Heart left ventricle (tissue), 16 donors: Measurements from ENCODE around the gene PDGFC. TPM values are rescaled to one million over a fixed set of nuclear protein-coding genes. Genes with fewer than 3 reads are reported as not detected.
A peak's percentile ranks its signal among the peaks of the same experiment; 100 is the strongest.

Experiments
- ATAC-seq, 4 donors: fragments of 200-7000 bp; cut with Tn5 transposase; one replicate each; pipeline ENCODE4 v1.9.1; 2020 to 2022; ENCODE audit warnings: moderate library complexity in 4 of 4, mild to moderate bottlenecking in 3 of 4, moderate number of reproducible peaks in 1 of 4
- DNase-seq, 5 donors: peaks; one replicate each; pipeline ENCODE4 v3.0.0-alpha.2; 2020
- H3K27ac ChIP-seq, 12 donors: fragments of 200-600 bp; sonication (generic) in 4 of 12; one replicate each; pipeline versions ENCODE4 v1.5.0 to v1.8.0; 2016 to 2022; ENCODE audit warnings: mild to moderate bottlenecking in 2 of 12
- H3K27me3 ChIP-seq, 9 donors: fragments of 200-600 bp; sonication (generic) in 2 of 9; one replicate each; pipeline versions ENCODE4 v1.5.1 to v1.8.0; 2016 to 2022; ENCODE audit warnings: mild to moderate bottlenecking in 3 of 9
- H3K36me3 ChIP-seq, 9 donors: fragments of 200-600 bp; sonication (generic) in 2 of 9; one replicate each; pipeline versions ENCODE4 v1.5.0 to v1.8.0; 2018 to 2022; ENCODE audit warnings: mild to moderate bottlenecking in 2 of 9
- H3K4me1 ChIP-seq, 12 donors: fragments of 200-600 bp; sonication (generic) in 4 of 12; one replicate each; pipeline versions ENCODE4 v1.5.0 to v1.8.0; 2016 to 2022; ENCODE audit warnings: mild to moderate bottlenecking in 3 of 12
- H3K4me3 ChIP-seq, 12 donors: fragments of 200-600 bp; sonication (generic) in 4 of 12; one replicate each; pipeline versions ENCODE4 v1.5.0 to v1.8.0; 2017 to 2022; ENCODE audit warnings: mild to moderate bottlenecking in 9 of 12, moderate library complexity in 4 of 12
- H3K9me3 ChIP-seq, 12 donors: fragments of 200-600 bp; sonication (generic) in 4 of 12; one replicate each; pipeline versions ENCODE4 v1.5.0 to v1.8.0; 2016 to 2022; ENCODE audit warnings: mild to moderate bottlenecking in 1 of 12
- POLR2A ChIP-seq, 2 donors: fragments of 450-650 bp; IDR thresholded peaks; one replicate each; pipeline ENCODE4 v1.6.1; 2017; ENCODE audit warnings: antibody characterized with exemption in 2 of 2, mild to moderate bottlenecking in 2 of 2, moderate library complexity in 2 of 2
- WGBS, 4 donors: extraction: QIAGEN DNeasy Blood & Tissue Kit in 2 of 4; methylation state at CpG; one replicate each; pipeline versions ENCODE4 v1.1.5 to v1.1.7; 2013 to 2018; 5-methylcytosine and 5-hydroxymethylcytosine counted together
- intact Hi-C, 10 donors: fragments of 100-400 bp; cut with DNase I; formaldehyde crosslinking; loops; one replicate each; pipeline versions ENCODE4 v1.11.1 to v1.14.2; 2022
- polyA plus RNA-seq, 2 donors: library from polyadenylated mRNA; stranded (reverse); fragments of 200-250 nt; gene quantifications; one replicate each; pipeline ENCODE4 v1.2.3, GENCODE V29; 2013
- total RNA-seq, 9 donors: library from RNA; depleted of rRNA in 2 of 9; stranded (reverse); fragments of >200 nt in 2 of 9; fragmentation: NEBNext Ultra II Directional in 3 of 9; extraction: Animal tissue kit (Norgen Biotek cat#: 25700) in 3 of 9; gene quantifications; one replicate each; pipeline versions ENCODE4 v1.1.0 to v1.2.4, GENCODE V29; 2016 to 2023
- TF ChIP-seq, protein P1 (sequence below), 12 donors: fragments of 200-600 bp; sonication (generic) in 4 of 12; IDR thresholded peaks; one replicate each; pipeline versions ENCODE4 v1.5.0 to v1.8.0; 2018 to 2022; ENCODE audit warnings: antibody characterized with exemption in 12 of 12, mild to moderate bottlenecking in 5 of 12
- donor health status: ischemic (EF 13 %, LVEDD 7.1; RV severe dilation, severe dysfunction).
- donor health status: healthy with polysubstance abuse.
- donor health status: DM: no; HTN: yes; CAD: no.
- donor health status: DM: no; HTN: no; CAD: no.
- donor health status: ischemic (EF 25% LVEDD 6.9; RV normal size, moderate dysfunction).
- donor health status: ischemic (EF 25% LVEDD 5.7; RV mildly dilated, moderate dysfunction).
- donor health status: healthy.
- donor health status: DM: yes; HTN: yes; CAD: no.
- donor health status: ischemic (EF 35%, LVEDD 5.7; RV mildly dilated, moderate dysfunction).
- donor health status: nonischemic (EF 11% LVEDD 7.7; RV severe dilation, severe dysfunction).
- donor health status: DM: yes; HTN: yes; CAD: no.
- donor health status: PGD.
- donor health status: ischemic (EF 29% LVEDD 5.4; RV normal size, mild dysfunction).
- donor health status: nonischemic (EF 23%, LVEDD 6.1; RV moderate dilation, normal function).

PDGFC gene
- total and polyA plus RNA-seq, 11 donors = 2.5 to 29.6 (median 12.2) TPM

DNA sequence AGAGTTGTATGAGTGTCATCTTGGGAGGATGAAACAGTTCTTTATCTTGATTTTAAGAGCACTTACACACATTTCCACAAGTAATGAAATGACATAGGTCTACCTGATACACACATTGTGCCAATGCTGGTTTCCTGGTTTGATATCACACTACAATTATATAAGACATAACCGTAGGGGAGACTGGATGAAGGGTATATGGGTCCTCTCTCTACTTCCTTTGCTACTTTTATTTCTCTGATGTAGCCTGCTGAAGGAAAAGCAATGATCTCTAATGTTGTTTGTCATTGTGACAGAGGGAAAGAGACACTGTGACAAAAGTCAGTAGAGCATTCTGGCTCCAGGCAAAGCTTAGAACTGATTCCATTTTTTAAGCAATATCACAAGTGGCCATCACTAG lies 238.0 kb downstream of the PDGFC start:
- H3K27me3 ChIP-seq = no peaks in the 10 kb centered on the region
- H3K36me3 ChIP-seq = no peaks in the 10 kb centered on the region
- H3K4me1 ChIP-seq = no peaks in the 10 kb centered on the region
- 74 to 91% (median 79%) methylated on average over 1 of the region's 1 CpG for WGBS, 4 donors
- intact Hi-C loops = no loop called here
- DNase-seq = no peak
- H3K4me3 ChIP-seq = no peak overlapping the region
- TF ChIP-seq, protein P1, sequence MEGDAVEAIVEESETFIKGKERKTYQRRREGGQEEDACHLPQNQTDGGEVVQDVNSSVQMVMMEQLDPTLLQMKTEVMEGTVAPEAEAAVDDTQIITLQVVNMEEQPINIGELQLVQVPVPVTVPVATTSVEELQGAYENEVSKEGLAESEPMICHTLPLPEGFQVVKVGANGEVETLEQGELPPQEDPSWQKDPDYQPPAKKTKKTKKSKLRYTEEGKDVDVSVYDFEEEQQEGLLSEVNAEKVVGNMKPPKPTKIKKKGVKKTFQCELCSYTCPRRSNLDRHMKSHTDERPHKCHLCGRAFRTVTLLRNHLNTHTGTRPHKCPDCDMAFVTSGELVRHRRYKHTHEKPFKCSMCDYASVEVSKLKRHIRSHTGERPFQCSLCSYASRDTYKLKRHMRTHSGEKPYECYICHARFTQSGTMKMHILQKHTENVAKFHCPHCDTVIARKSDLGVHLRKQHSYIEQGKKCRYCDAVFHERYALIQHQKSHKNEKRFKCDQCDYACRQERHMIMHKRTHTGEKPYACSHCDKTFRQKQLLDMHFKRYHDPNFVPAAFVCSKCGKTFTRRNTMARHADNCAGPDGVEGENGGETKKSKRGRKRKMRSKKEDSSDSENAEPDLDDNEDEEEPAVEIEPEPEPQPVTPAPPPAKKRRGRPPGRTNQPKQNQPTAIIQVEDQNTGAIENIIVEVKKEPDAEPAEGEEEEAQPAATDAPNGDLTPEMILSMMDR (IDR thresholded peaks at IDR 0.05) = no peak
- TF ChIP-seq POLR2A (IDR thresholded peaks at IDR 0.05) = no peak
- H3K9me3 ChIP-seq = peaks cover 0 to 34% (median 16%) of the 10 kb centered on the region in 12 donors
- H3K27ac ChIP-seq = no peak overlapping the region
- no peak for ATAC-seq

DNA sequence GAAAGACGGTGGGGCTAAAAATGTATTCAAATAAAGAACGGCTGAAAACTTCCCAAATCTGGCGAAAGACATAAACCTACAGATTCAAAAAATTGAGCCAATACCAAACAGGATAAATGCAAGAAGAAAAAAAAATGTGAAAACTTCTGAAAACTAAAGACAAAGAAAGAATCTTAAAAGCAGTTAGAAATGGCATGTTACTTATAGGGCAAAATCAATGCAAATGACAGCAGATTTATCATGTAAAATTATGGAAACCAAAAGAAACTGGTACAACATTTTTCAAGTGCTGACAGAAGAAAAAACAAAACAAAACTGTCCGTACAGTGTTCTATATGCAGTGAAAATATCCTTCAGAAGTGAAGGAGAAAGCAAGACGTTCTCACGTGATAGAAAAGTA lies 239.0 kb downstream of the PDGFC start:
- no peak overlapping the region for H3K4me3 ChIP-seq
- H3K36me3 ChIP-seq = no peaks in the 10 kb centered on the region
- no peak for TF ChIP-seq POLR2A (IDR thresholded peaks at IDR 0.05)
- TF ChIP-seq, protein P1 (IDR thresholded peaks at IDR 0.05) = no peak
- peaks cover 0 to 27% (median 15%) of the 10 kb centered on the region in 12 donors for H3K9me3 ChIP-seq
- intact Hi-C loops = no loop called here
- H3K27ac ChIP-seq = no peak overlapping the region
- DNase-seq (no peak), ATAC-seq (no peak)
- no peaks in the 10 kb centered on the region for H3K4me1 ChIP-seq
- 89 to 92% (median 91%) methylated on average over 6 of the region's 6 CpGs for WGBS, 4 donors
- H3K27me3 ChIP-seq = no peaks in the 10 kb centered on the region

DNA sequence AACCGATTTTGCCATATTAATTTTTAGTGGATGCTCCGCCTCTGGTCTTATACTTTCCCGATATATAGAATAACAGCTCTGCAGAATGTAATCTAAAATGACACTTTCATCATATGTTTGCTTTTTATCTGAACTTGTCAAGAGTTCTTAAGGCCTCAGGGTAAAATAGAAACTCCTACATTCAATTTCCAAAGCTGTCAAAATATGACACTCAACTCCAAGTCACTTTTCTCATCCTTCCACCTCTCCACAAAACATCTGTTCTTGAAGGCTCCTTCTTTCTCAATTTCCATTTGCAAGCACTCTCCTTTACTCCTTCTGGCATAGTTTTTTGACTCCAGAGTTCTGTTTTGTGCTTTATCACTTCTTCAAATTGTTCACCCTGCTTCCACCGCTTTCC lies 242.2 kb downstream of the PDGFC start:
- Histone ChIP-seq H3K4me1 (peaks cover 0 to 5% (median 0%) of the 10 kb centered on the region in 12 donors), H3K27me3 (no peaks in the 10 kb centered on the region), H3K27ac (no peak overlapping the region), H3K36me3 (no peaks in the 10 kb centered on the region), H3K4me3 (no peak overlapping the region), H3K9me3 (peaks cover 0 to 27% (median 14%) of the 10 kb centered on the region in 12 donors)
- no peak for ATAC-seq
- intact Hi-C loops = no loop called here
- DNase-seq = no peak
- 74 to 86% (median 79%) methylated on average over 4 of the region's 4 CpGs for WGBS, 4 donors
- TF ChIP-seq, protein P1 (IDR thresholded peaks at IDR 0.05) = no peak
- TF ChIP-seq POLR2A (IDR thresholded peaks at IDR 0.05) = no peak

DNA sequence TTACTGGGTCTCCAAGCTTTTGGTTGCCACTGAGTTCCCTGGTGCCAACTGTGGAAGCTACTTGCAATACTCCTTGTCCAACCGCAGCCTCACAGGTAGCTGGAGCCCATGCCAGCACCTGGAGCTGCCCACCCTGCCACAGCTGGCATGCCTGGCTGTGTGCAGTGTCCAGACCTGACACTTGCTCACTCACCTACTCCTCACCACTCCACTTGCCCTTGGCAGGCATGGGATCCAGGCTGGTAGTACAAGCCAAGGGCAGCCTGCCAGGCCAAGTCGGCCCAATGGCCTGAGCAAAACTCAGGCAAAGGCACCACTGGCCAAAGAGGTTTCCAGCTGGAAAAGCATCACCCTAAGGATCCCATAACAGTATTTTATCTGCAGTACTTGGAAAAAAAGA lies 246.3 kb downstream of the PDGFC start:
- Histone ChIP-seq H3K27ac (no peak overlapping the region), H3K9me3 (peaks cover 0 to 6% (median 0%) of the 10 kb centered on the region in 12 donors), H3K4me1 (peaks cover 0 to 5% (median 0%) of the 10 kb centered on the region in 12 donors), H3K4me3 (no peak overlapping the region), H3K27me3 (no peaks in the 10 kb centered on the region), H3K36me3 (no peaks in the 10 kb centered on the region)
- WGBS, 4 donors = 56 to 62% (median 60%) methylated on average over 1 to 2 of the region's 2 CpGs
- intact Hi-C loops = no loop called here
- DNase-seq (peak; percentile 25 to 78 (median 59)), ATAC-seq (peak in 3 of 4 donors; percentile 68 to 92 (median 83))
- TF ChIP-seq, protein P1 (IDR thresholded peaks at IDR 0.05) = no peak
- no peak for TF ChIP-seq POLR2A (IDR thresholded peaks at IDR 0.05)
